A673 (cell line): ENCODE data around the gene TRIM27.
"Not testable (repeated sequence)": the region's sequence is repeated elsewhere in the genome, so short reads cannot be mapped to it uniquely, and the experiment has no call there.

Experiments used
- EZH2 ChIP-seq: fragments of 200-600 bp; sonication (generic); IDR thresholded peaks from 2 replicates; pipeline ENCODE4 v1.6.1; 2017; ENCODE audit warnings: borderline replicate concordance, low read depth, mild to moderate bottlenecking, mixed read lengths, antibody characterized with exemption, low read length; ENCODE audit not compliant: poor library complexity, severe bottlenecking
- TF ChIP-seq, protein P1 (sequence below): fragments of 300-800, 200-600 bp; sonication (generic); conservative IDR thresholded peaks from 2 replicates; pipeline ENCODE4 v1.5.1; 2017; ENCODE audit warnings: low read depth, mild to moderate bottlenecking, antibody characterized with exemption, low read length, moderate library complexity, mixed read lengths

DNA sequence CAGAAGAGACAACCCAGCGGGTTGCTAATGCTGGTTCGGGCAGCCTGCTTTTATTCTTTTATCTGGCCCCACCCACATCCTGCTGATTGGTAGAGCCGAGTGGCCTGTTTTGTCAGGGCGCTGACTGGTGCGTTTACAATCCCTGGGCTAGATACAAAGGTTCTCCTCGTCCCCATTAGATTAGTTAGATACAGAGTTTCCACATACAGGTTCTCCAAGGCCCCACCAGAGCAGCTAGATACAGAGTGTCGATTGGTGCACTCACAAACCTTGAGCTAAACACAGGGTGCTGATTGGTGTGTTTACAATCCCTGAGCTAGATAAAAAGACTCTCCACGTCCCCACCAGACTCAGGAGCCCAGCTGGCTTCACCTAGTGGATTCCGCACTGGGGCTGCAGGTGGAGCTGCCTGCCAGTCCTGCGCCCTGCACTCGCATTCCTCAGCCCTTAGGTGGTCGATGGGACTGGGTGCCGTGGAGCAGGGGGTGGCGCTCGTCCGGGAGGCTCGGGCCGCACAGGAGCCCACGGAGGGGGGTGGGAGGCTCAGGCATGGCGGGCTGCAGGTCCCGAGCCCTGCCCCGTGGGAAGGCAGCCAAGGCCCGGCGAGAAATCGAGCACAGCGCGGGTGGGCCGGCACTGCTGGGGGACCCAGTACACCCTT lies 51.5 kb downstream of the TRIM27 start:
- TF ChIP-seq, protein P1, sequence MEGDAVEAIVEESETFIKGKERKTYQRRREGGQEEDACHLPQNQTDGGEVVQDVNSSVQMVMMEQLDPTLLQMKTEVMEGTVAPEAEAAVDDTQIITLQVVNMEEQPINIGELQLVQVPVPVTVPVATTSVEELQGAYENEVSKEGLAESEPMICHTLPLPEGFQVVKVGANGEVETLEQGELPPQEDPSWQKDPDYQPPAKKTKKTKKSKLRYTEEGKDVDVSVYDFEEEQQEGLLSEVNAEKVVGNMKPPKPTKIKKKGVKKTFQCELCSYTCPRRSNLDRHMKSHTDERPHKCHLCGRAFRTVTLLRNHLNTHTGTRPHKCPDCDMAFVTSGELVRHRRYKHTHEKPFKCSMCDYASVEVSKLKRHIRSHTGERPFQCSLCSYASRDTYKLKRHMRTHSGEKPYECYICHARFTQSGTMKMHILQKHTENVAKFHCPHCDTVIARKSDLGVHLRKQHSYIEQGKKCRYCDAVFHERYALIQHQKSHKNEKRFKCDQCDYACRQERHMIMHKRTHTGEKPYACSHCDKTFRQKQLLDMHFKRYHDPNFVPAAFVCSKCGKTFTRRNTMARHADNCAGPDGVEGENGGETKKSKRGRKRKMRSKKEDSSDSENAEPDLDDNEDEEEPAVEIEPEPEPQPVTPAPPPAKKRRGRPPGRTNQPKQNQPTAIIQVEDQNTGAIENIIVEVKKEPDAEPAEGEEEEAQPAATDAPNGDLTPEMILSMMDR, result not testable (repeated sequence)
- not testable (repeated sequence) for TF ChIP-seq EZH2
